NCI-H1105 (cell line): ENCODE data around the gene UBALD1.

ENCODE experiments used
- DNase-seq: peaks from one replicate; lab custom pipeline; 2025; lab: John Stamatoyannopoulos, UW

The UBALD1 gene

DNA sequence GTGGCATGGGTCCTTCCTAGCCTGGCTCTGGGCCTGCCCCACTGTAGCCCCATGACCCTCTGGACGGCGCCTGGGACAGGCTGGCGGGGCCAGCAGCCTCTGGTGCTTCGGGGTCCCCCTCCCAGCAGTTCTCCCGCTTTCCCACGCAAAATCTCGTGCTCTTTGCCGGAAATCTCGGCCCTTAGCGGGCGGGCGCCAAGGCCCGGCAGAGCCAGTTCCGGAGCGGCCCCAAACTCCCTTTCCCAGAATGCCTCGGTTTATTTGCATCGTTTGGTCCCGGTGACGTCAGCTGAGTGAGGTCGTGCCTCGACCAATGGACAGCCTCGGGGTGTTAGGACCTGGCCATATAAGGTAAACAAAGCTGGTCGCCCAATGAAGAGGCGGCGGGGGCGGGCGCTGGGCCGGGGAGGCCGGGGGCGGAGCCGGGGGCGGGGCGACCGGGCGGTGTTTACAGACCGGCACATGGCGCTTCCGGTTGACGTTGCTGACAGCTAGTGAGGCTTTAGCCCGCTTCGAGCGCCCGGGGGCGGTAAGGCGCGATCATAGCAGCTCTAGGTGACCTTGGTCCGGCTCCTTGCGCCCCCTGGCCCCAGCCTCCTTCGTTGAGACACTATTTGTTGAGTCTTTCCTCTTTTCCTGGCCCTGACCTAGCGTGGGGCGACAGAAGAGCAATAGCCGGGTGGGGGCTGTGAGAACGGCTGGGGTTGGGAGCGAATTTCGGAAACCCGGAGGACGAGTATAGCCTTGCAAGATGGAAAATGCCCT, 1.5 kb upstream of the UBALD1 start:
- peak; percentile 95 for DNase-seq

DNA sequence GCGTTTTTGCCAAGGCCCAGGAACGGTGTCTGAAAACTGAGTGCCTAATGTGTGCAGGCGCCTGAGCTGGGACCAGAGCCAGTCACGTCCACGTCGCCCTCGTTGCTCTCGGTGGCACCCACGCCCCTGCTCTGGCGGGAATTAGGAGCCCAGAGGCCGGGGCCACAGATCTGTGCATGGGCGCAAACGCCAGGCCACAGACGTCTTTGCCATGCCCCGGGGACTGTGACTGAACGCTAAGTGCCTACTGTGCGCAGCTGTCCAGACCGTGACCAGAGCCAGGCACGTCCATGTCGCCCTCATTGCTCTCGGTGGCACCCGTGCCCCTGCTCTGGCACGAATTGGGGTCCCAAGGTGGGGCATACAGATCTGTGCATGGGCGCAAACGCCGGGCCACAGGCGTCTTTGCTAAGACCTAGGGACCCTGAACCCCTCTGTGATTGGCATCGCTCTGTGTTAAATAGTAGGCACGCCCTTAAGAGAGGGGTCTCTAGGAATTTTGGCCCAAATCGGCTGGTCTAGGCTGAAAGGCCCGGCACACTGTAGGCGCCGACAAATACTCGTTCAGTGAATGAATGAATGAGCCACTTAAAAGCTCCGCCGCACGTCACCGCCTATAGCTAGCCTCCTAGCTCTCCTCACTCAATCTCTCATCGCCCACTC, 827 bp upstream of the UBALD1 start:
- no peak for DNase-seq

DNA sequence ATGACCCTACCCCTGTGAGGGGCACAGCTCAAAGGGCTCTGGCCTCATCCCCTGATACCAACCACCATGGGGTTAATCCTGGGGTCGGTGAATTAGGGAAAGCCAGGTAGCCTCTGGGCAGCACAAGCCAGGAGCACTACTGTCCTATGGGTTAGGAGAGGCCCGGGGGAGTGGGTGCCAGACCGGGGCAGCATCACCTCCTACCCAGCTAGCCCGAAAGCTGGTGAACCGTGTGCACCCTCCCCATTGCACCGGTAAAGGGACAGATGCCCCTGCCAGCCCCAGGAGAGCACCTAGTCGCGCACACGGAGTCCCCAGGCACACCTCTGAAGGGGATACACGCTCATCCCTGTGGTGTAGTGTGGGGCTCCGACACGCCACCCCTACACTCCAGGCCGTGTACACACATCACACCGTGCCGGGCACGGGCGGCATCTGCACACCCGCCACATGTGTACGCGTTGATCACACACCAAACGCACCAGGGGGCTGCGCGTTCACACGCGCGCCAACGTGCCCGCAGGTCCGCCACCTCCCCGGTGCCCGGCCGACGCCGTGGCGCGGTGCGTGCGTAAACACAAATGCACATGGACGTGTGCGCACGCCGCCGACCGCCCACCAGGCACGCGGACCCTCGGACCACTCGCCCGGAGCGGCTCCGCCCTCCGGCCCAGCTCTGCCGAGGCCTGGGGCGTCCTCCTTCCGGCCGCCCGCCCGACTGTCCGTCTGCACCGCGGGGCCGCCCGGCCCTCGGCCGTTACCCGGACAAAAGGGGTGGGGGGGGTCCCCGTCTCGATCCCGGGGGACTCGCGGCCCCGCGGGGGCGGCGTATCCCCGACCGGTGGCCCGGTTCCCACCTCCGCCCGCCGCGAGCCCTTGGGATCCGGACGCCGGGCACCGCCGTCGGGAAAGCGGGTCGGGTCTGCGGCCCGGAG, 785 bp downstream of the UBALD1 start:
- DNase-seq, result no peak

DNA sequence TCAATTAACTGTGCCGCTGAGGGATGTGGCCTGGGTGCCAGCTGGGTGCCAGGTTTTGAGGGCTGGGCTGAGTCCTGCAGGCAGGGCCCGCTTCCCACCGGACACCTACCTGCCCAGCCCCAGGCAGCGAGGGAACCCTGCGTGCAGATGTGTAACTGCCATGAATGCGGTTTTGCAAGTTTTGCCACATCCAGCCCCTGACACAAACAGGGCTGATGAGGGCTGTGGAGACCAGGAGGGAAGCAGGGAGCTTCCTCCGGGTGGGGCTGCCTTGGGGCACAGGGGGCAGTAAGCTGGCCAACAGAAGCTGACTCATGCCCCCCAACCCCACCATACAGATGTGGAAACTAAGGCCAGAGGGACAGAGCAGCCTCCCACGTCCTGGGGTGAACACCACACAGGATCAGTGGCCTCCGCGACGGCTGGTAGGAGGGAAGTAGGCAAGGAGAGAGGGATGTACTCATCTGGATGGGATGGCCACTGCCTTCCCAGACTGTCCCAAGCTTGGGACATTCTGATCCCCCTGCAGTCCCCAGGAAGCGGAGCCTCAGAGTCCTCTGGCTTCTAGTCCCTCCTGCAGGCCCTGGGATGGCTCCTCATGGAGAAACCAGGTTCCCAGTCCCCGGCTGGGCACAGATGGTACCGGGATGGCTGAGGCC, 1.6 kb downstream of the UBALD1 start:
- DNase-seq, result no peak

DNA sequence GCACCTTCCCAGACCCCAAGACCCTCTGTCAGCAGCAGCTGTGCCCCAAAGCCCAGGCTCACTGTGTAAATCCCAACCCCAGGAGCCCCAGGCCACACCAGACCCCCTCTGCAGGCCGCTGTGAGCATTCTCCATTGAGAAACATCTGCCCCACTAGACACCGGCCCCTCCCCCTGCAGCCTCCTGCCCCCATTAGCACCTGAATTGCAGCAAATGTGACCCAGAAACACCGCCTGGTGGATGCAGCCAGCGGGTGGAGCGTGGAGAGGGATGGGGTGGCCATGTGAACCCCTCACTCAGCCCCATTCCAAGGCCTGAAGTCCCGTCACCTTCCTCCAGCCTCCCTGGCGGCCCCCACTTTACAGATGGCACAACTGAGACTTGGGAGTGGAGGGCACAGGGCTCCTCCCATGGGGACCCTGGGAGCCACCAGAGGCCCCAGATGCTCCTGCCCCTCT, 2.2 kb downstream of the UBALD1 start:
- no peak for DNase-seq

DNA sequence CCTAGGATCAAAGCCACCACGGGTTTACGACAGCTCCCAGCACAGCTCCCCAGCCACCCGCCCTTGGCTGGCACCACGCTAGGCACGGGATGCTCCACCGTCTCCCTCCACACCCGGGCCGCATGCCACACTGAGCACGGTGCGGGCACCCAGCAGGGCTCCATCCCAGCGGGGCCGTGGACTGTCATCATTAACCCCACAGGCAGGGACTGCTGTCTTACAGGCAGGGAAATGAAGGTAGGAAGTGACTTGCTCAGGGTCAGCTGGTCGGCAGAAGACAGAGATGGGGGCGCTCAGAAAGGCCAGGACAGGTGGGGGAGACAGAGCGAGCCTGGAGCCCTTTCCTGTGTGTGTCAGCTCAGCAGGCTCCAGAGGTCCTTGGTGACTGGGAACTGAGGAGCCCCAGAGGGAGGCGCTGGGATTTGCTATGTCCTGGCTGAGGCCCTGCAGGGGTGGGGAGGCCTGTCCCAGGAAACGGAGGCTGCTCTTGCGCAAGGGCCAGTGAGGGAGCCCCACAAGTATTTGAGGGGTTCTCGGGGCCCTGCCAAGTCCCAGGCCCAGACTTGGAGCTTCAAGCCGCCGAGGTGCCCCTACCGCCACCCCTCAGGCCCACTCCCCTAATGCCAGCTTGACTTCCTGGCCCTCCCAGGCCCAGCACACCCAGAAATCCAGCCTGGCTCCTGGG, 3.2 kb downstream of the UBALD1 start:
- no peak for DNase-seq

DNA sequence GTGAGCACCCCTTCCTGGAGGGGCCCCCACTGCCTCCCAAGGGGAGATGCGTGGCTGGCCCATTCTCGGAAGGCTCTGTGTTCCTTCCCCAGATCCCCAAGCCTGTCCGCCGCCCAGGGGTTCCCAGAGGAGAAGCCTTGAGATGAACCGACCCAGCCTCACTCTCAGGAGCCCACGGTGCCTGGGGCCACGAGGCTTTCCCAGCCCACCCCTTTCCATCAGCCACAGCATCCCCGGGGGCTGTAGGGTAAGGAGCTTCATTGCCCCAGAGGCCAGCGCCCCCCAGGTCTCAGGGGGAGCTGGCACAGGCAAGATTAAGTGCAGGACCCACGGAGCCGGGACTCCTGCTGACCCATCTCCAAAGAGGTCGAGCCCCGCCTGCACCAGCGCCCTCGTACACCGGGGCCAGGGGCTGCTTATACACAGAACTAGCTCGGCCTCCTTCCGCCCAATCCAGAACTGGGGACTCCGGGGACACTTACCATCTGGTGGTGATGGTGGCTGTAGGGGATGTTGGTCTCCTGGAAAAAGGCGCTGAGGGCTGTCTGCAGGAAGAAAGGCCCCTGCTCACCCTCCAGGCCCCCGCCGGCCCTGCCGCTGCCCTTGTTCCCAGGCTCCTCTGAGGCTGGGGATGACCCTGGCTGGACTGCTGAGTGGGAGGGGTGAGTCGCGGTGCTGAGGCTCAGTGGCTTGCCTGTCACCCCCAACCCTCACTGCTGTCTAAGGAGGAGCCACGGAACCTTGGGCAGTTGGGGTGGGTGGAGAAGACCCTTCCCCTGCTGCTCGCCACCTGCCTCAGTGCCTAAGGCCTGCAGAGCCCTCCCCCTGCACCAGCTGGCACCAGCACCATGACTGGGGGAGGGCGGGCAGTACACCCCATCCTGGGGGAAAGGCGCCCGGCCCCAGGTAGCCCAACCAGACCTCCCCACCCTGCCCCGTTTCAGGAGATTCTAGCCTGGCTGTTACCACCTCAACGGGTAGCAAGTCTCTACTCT, 4.4 kb downstream of the UBALD1 start:
- DNase-seq, result no peak

DNA sequence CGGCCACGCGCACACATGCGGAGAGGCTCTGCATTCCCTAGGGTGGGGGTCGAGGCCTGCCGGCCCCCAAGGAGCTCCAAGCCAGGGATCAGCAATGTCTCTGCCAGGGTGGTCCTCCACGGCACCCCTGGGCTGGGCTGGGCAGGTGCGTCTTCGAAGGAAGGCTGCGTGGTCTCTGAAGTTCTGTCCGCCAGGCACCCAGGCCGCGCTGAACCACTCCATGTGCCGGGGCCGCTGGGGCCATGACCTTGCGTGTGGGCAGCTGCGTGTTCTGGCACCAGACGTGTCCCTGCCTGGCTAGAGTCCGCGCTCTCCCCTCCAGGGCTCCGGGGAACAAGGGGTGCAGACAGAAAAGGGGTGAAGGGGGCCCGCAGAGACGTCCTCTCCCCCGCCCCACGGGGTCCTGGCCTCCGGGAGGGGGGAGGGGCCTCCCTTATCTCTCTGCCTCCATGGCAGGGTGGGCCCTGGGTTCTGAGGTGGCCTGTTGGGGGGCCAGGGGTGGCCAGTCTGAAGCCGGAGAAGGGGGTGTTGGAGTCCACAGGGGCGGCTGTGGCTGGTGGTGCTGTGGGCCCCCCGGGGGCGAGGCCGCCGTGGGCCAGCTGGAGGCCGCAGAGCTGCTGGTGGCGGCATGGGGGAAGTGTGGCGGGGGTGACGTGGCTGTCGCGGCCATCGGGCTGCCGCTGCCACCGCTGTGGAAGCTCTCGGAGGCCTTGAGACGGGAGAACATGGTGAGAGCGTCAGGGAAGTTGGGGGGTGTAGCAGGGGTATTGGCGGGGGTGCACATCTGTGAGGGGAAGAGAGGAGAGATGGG, 5.3 kb downstream of the UBALD1 start:
- DNase-seq, result no peak

DNA sequence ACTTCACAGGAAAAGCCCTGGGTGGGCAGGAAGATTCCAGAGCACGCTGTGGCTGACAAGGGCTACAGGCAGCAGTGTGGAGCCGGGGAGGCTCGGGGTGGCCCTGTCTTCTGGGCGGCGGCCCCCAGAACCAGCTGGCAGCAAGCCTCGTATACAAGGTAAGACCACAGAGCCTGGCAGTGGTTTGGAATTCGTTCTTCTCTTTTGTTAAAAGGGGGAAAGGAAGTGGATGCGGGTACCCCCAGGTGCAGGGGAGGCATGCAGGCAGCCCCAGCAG, 6.0 kb downstream of the UBALD1 start:
- no peak for DNase-seq

DNA sequence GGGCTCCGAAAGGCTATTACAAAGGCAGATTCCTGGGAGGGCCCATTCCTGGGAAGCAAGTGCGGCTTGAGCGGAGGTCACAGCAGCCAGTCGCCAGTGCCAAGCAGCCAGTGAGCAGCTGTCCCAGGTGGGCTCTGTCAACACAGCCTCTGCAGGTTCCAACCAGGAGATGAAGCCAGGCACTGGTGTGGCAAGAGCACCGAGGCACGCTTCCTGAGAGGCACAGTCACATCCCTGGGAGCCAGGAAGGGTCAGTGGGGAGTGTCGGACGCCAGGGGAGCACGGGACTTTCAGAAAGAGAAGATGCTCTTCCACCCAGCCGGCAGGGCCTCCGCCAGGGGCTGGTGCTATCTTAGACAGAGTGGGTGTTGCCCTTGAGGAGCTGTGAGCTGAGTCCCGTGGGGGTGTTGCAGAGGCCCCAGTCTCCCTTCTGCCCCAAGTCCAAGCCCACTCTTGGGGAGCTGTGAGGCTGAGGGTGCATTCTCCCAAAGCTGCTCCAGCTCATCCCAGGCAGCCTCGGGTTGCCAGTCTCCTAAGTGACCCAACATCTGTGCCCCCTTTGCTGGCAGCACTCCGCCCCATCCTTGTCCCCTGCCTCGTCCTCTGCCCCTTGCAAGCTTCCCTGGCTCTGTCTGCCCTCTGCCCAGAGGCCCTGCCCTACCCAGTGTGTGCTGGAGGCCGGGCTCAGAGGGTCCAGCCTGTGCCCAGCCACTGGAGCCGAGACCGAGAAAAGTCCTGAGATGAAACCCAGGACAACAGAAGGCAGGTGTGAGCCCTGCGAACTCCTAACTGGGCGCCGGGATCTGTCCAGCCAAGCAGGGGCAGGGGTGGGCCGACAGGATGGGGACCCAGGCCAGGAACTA, 6.6 kb downstream of the UBALD1 start:
- no peak for DNase-seq

DNA sequence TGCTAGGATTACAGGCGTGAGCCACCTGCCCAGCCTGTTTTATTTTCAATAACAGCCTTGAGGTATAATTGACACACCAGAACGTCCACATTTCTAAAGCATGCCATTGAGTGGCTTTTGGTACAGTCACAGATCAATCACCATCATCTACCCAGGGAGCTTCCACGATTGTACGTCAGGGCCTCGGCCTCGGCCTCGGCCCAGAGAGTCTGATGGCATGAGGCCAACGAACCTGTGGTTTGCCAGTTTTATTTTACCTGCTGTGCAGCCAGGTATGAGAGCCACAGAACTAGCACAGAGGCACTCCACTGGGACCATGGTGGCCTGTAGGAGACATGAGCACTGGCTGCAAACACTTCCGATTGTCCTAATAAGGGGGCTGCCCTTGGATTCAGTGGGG, 8.3 kb downstream of the UBALD1 start:
- no peak for DNase-seq

DNA sequence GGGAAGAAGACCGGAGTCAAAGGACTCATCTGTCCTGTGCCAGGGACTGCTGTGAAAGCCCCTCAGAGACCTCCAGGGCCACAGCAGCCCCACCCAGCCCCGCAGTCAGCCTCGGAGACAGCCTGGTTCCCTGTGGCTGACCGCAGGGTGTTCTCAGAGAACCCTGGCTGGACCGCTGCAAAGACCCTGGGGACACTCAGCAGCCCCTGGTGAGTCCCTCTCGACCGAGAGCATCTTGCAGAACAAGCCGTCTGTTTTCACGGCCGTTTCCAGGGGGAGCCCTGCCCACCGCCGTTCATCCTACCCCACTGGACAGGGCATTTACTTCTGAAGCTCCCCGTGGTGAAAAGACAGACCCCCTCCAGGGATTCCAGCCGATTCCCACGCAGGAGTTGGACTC, 10.3 kb downstream of the UBALD1 start:
- no peak for DNase-seq

DNA sequence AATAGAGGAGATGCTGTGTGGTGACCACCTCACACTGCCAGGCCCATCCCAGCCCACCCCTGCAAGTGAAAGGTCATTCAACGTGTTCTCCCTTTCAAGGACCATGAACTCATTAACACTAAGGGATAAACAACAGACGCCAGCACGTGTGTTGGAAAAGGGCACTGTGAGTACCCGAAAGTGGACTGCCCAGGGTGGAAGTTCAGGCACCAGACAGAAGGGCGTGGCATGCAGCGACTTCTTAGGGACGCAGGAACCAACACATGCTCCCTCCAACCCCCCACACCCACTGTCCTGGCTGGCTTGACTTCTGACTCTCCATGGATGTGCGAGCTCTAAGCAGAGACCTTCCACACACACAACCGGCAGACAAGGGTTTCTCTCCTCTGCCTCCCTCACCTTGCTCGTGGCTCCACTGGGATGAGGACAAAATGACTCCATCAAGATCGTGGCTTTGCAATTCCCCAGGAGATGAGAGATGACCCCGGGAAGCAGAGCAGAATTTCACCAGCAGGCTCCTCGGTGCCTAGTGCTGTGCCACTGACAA, 11.0 kb downstream of the UBALD1 start:
- no peak for DNase-seq

DNA sequence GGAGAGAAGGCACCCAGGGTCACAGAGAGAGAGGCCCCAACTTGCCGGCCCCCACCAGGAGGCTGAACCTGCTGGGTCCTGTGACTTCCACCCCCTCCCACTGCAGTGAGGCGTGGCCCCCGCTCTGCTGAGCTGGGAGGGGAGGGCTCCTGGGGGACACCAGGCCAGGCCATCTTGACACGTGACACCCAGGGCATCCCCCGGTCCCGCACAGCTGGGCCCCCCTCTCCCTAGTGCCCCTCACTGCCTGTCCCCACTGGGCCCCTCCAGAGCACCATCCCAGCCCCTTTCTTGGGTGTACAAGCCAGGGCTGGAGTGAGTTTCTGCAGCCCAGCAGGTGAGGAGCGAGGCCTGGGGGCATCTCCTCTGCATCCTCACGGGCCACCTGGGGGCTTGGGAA, 12.4 kb downstream of the UBALD1 start:
- no peak for DNase-seq

DNA sequence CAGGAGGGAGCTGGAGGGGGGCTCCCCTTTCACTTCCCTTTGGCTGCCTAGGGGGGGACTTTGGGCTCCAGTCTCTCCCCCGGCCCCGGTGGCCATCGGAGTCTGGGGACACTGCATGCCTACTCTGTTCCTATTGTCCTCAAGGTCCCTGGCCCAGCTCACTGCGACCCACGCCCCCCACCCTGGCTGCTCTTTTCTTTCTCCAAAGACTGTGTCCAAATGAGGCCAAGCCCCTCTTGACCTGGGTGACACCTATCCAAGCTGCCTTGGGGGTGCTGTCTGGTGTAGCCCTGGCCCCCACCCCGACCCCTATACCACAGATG, 12.9 kb downstream of the UBALD1 start:
- DNase-seq, result no peak

DNA sequence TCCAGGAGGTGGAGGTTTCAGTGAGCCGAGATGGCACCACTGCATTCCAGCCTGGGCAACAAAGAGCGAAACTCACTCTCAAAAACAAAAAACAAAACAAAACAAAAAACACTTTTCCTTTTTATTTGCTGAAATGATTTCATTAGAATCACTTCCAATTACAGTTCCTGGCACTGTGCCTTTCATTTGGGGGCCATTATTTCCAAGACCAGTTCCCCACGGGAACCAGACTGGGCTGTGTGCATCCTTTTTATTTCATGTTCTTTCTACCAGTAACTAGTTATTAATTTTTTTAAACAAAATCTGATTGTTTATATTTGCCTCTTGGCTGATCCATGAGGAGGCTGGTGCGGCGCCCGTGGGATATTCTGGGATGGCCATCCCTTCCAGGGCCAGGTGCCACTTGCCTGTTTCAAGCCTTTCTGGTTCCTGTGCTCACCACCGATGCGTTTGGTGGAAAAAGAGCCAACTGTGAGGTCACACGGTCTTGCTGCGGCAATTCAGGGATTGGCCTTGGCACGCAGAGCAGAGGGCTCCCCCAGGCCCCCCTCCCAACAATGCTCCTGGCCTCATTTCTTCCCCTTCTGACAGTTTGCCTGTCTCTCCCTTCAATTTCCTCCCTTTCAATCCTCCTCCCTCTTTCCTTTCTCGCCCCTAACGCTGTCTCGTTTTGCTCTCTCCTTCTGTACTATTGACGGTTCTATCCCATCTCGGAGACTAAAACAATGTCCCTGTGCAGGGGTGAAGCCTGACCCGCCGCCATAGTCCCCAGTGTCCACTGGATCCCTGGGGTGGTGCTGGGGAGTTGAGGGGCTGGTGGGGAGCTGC, 13.4 kb downstream of the UBALD1 start:
- DNase-seq, result peak; percentile 37

DNA sequence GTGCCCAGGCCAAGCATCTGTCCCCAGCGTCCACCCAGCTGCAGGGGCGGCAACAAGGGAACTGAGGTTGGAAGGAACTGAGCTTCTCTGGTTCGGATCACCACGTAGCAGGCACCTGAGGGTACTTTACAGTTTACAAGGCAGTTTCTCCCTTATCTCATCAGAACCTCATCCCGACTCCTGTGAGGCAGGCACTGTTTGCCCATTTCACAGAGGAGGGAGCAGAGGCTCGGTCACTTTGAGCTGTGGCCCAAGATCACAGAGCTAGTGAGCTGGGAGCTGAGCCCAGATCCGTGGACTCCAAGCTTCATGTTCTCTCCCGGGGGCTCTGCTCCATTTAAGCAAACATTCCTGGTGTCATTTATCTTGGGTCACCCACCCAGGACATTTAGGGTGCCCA, 15.1 kb downstream of the UBALD1 start:
- DNase-seq, result no peak

DNA sequence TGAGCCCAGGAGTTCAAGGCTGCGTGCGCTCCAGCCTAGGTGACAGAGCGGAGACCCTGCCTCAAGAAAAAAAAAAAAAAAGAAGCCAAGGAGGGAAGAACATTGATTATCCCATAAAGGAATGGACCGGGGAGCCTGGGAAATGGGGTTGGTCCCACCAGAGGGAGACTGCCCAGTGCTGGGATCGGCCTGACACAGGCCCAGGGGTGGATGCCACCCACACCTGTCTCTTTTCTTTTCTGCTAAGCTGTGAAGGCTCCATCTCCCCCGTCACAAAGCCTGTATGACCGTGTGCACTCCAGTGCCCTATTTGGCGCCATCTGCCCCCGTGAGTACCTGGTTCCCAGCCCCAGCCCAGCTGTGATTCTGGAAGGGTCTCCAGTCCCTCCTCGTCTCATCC, 15.7 kb downstream of the UBALD1 start:
- DNase-seq, result no peak
